Keratinocyte (primary cell): Measurements from ENCODE around the gene F2. TPM values are rescaled to one million over a fixed set of nuclear protein-coding genes. Genes with fewer than 3 reads are reported as not detected.

Source experiments
- DNase-seq: peaks from one replicate; pipeline ENCODE4 v3.0.0-alpha.2; 2011; ENCODE audit warnings: low read depth, missing footprints, low spot score
- FAIRE-seq: peaks from 2 replicates; lab custom pipeline; 2011; peaks lifted over from hg19 to GRCh38; lab: Jason Lieb, UNC
- H2AFZ ChIP-seq: 2 replicates; pipeline ENCODE4 v1.6.0; 2012; ENCODE audit warnings: low read length, control low read depth, inconsistent platforms; ENCODE audit not compliant: control insufficient read depth
- H3K27ac ChIP-seq: 2 replicates; pipeline ENCODE4 v1.5.1; 2011; ENCODE audit warnings: low read length; ENCODE audit not compliant: control insufficient read depth, insufficient read depth
- H3K27me3 ChIP-seq: 3 replicates; pipeline ENCODE4 v1.6.0; 2011; ENCODE audit warnings: low read length; ENCODE audit not compliant: control insufficient read depth, insufficient read depth; ENCODE audit errors: extremely low read depth
- H3K36me3 ChIP-seq, 2 experiments: 2 replicates in 1 of 2; 3 replicates in 1 of 2; pipeline ENCODE4 v1.5.1; 2011; ENCODE audit warnings: low read length in 2 of 2, mild to moderate bottlenecking in 1 of 2; ENCODE audit not compliant: control insufficient read depth in 2 of 2, insufficient read depth in 2 of 2; ENCODE audit errors: extremely low read depth in 1 of 2
- H3K4me1 ChIP-seq: 3 replicates; pipeline ENCODE4 v1.5.1; 2011; ENCODE audit warnings: low read length; ENCODE audit not compliant: control insufficient read depth, insufficient read depth; ENCODE audit errors: extremely low read depth
- H3K4me2 ChIP-seq: 3 replicates; pipeline ENCODE4 v1.6.0; 2011; ENCODE audit warnings: low read depth, low read length; ENCODE audit not compliant: control insufficient read depth, insufficient read depth; ENCODE audit errors: extremely low read depth
- H3K4me3 ChIP-seq, 3 experiments: fragments of 200-600 bp in 1 of 3; sonication (generic) in 1 of 3; 2 replicates in 2 of 3; 3 replicates in 1 of 3; pipeline ENCODE4 v1.5.1; 2011 to 2016; ENCODE audit warnings: low read length in 3 of 3, mild to moderate bottlenecking in 3 of 3, control low read depth in 2 of 3, inconsistent platforms in 1 of 3, low read depth in 1 of 3, mixed read lengths in 1 of 3, mixed run types in 1 of 3, moderate library complexity in 1 of 3; ENCODE audit not compliant: control insufficient read depth in 2 of 3, insufficient read depth in 2 of 3; ENCODE audit errors: extremely low read depth in 1 of 3
- H3K79me2 ChIP-seq: 2 replicates; pipeline ENCODE4 v1.6.0; 2012; ENCODE audit warnings: low read length; ENCODE audit not compliant: control insufficient read depth, insufficient read depth
- H3K9ac ChIP-seq: 3 replicates; pipeline ENCODE4 v1.6.0; 2011; ENCODE audit warnings: low read length; ENCODE audit not compliant: control insufficient read depth, insufficient read depth; ENCODE audit errors: extremely low read depth
- H3K9me1 ChIP-seq: 3 replicates; pipeline ENCODE4 v1.6.0; 2011; ENCODE audit warnings: low read length; ENCODE audit not compliant: control insufficient read depth, insufficient read depth; ENCODE audit errors: extremely low read depth
- H3K9me3 ChIP-seq: 2 replicates; pipeline ENCODE4 v1.5.1; 2012; ENCODE audit warnings: low read depth, low read length; ENCODE audit not compliant: control insufficient read depth
- H4K20me1 ChIP-seq: 3 replicates; pipeline ENCODE4 v1.6.0; 2011; ENCODE audit warnings: low read length; ENCODE audit not compliant: control insufficient read depth, insufficient read depth; ENCODE audit errors: extremely low read depth
- CTCF ChIP-seq, 3 experiments: IDR thresholded peaks in 1 of 3; conservative IDR thresholded peaks in 1 of 3; optimal IDR thresholded peaks in 1 of 3; 2 replicates in 2 of 3; 3 replicates in 1 of 3; pipeline versions ENCODE3 to v1.5.1; 2011; ENCODE audit warnings: low read length in 3 of 3, mild to moderate bottlenecking in 3 of 3, moderate library complexity in 2 of 3, control low read depth in 1 of 3, inconsistent platforms in 1 of 3; ENCODE audit not compliant: insufficient read depth in 2 of 3; ENCODE audit errors: extremely low read depth in 1 of 3
- EZH2 ChIP-seq: IDR thresholded peaks from one replicate; pipeline ENCODE4 v1.6.1; 2012; ENCODE audit warnings: inconsistent platforms, mild to moderate bottlenecking, low read length, moderate library complexity
- dilution Hi-C: fragments of 300-500 bp; cut with MboI; formaldehyde crosslinking; loops from one replicate; pipeline ENCODE4 v1.7.0; 2020; ENCODE audit warnings: low sequenced_read_pairs; ENCODE audit not compliant: extremely low pct_ligation_motif_present
- polyA plus RNA-seq, 5 experiments: library from polyadenylated mRNA; depleted of rRNA in 3 of 5; stranded (reverse) in 3 of 5; stranded (forward) in 1 of 5; unstranded in 1 of 5; fragments of >200 nt; gene quantifications; 1 replicate in 1 of 5; 2 replicates in 3 of 5; 3 replicates in 1 of 5; pipeline versions ENCODE4 v1.2.1 to v1.2.3, GENCODE V29; 2011 to 2012; ENCODE audit warnings: missing spikeins in 2 of 5, low read depth in 1 of 5, low replicate concordance in 1 of 5

Gene F2
- polyA plus RNA-seq, 1 donor (not counting 4 experiments of a cell fraction or from before 2014, with no cell fraction given): not detected

- Histone ChIP-seq H3K4me1 (no peaks in the 10 kb centered on the region), H3K27ac (no peak overlapping the region), H4K20me1 (no peaks in the 10 kb centered on the region), H3K9me1 (no peaks in the 10 kb centered on the region), H3K79me2 (no peaks in the 10 kb centered on the region), H2AFZ (no peak overlapping the region), H3K27me3 (no peaks in the 10 kb centered on the region), H3K36me3 (no peaks in the 10 kb centered on the region), H3K9ac (no peak overlapping the region), H3K4me2 (no peak overlapping the region), H3K9me3 (no peaks in the 10 kb centered on the region), H3K4me3 (no peak overlapping the region)
- DNase-seq: no peak
- no peak for FAIRE-seq
- no peak for TF ChIP-seq CTCF (optimal IDR thresholded peaks at IDR 0.05 in 1 of 3, IDR thresholded peaks at IDR 0.05 in 1 of 3, conservative IDR thresholded peaks at IDR 0.05 in 1 of 3; ENCODE audit: extremely low read depth in 1 of 3, insufficient read depth in 2 of 3, low read length in 3 of 3)
- TF ChIP-seq EZH2: no peak
- dilution Hi-C loops: no loop called here
Measured at GRCh38 chr11:46723359-46723680, 4.3 kb downstream of the F2 start.

GRCh38 chr11:46724088-46724487 is 5.1 kb downstream of the F2 start:
- Histone ChIP-seq H3K79me2 (no peaks in the 10 kb centered on the region), H4K20me1 (no peaks in the 10 kb centered on the region), H3K9ac (no peak overlapping the region), H2AFZ (no peak overlapping the region), H3K27me3 (no peaks in the 10 kb centered on the region), H3K9me1 (no peaks in the 10 kb centered on the region), H3K36me3 (no peaks in the 10 kb centered on the region), H3K27ac (no peak overlapping the region), H3K4me1 (no peaks in the 10 kb centered on the region), H3K9me3 (no peaks in the 10 kb centered on the region), H3K4me3 (no peak overlapping the region), H3K4me2 (no peak overlapping the region)
- DNase-seq: no peak
- no peak for FAIRE-seq
- TF ChIP-seq EZH2 (no peak), CTCF (optimal IDR thresholded peaks at IDR 0.05 in 1 of 3, IDR thresholded peaks at IDR 0.05 in 1 of 3, conservative IDR thresholded peaks at IDR 0.05 in 1 of 3; ENCODE audit: extremely low read depth in 1 of 3, insufficient read depth in 2 of 3, low read length in 3 of 3) (no peak)
- dilution Hi-C loops: no loop called here
